Endodermal cell (in vitro differentiated cells): ENCODE data around the gene NF1. TPM values are rescaled to one million over a fixed set of nuclear protein-coding genes. Genes with fewer than 3 reads are reported as not detected.

Experiments
- DNase-seq: peaks from one replicate; pipeline ENCODE4 v3.0.0-alpha.2; 2017
- H3K27ac ChIP-seq: 2 replicates; pipeline ENCODE4 v1.5.1; 2013; ENCODE audit warnings: mild to moderate bottlenecking, low read depth, low read length, moderate library complexity
- H3K27me3 ChIP-seq: 2 replicates; pipeline ENCODE4 v1.6.1; 2013; ENCODE audit warnings: mild to moderate bottlenecking, low read length, moderate library complexity; ENCODE audit not compliant: insufficient read depth, control insufficient read depth, poor library complexity, severe bottlenecking
- H3K36me3 ChIP-seq: 2 replicates; pipeline ENCODE4 v1.7.0; 2013; ENCODE audit warnings: mild to moderate bottlenecking, low read length, moderate library complexity; ENCODE audit not compliant: control insufficient read depth, insufficient read depth
- H3K4me1 ChIP-seq: one replicate; pipeline ENCODE4 v1.7.0; 2013; ENCODE audit warnings: low read length; ENCODE audit not compliant: control insufficient read depth, insufficient read depth
- H3K4me3 ChIP-seq: 2 replicates; pipeline ENCODE4 v1.5.1; 2013; ENCODE audit warnings: mild to moderate bottlenecking, low read length, moderate library complexity
- H3K9ac ChIP-seq: 2 replicates; pipeline ENCODE4 v1.6.1; 2013; ENCODE audit warnings: mild to moderate bottlenecking, low read length, moderate library complexity; ENCODE audit not compliant: poor library complexity, severe bottlenecking; ENCODE audit errors: extremely low read depth
- H3K9me3 ChIP-seq: 2 replicates; pipeline ENCODE4 v1.6.1; 2013; ENCODE audit warnings: mild to moderate bottlenecking, low read length, moderate library complexity; ENCODE audit not compliant: control insufficient read depth
- H3K27ac Mint-ChIP-seq: 2 replicates; pipeline ENCODE4 v1.8.0; 2020; ENCODE audit warnings: mixed read lengths
- H3K27me3 Mint-ChIP-seq: 2 replicates; pipeline ENCODE4 v1.8.0; 2021; ENCODE audit warnings: mild to moderate bottlenecking, mixed read lengths; ENCODE audit not compliant: insufficient read depth
- H3K36me3 Mint-ChIP-seq: 2 replicates; pipeline ENCODE4 v1.8.0; 2020; ENCODE audit warnings: low read depth, mixed read lengths
- H3K4me1 Mint-ChIP-seq: 2 replicates; pipeline ENCODE4 v1.8.0; 2020; ENCODE audit warnings: mixed read lengths
- H3K4me3 Mint-ChIP-seq: 2 replicates; pipeline ENCODE4 v1.8.0; 2020; ENCODE audit warnings: mild to moderate bottlenecking, moderate library complexity, mixed read lengths
- H3K9me3 Mint-ChIP-seq: 2 replicates; pipeline ENCODE4 v1.8.0; 2020; ENCODE audit warnings: mild to moderate bottlenecking, mixed read lengths
- CTCF ChIP-seq: fragments of 200-600 bp; sonication (generic); conservative IDR thresholded peaks from 2 replicates; pipeline ENCODE4 v1.5.0; 2021; ENCODE audit warnings: antibody characterized with exemption, mild to moderate bottlenecking
- WGBS, 2 experiments: methylation state at CpG; one replicate each; pipeline versions ENCODE4 v1.1.5 to v1.1.7; 2013; ENCODE audit warnings: missing lambda C conversion rate in 2 of 2, mixed read lengths in 1 of 2; ENCODE audit not compliant: insufficient coverage in 1 of 2, insufficient read length in 1 of 2; 5-methylcytosine and 5-hydroxymethylcytosine counted together
- total RNA-seq, 2 donors: library from RNA; stranded (reverse); fragmentation: NEBNext Ultra II Directional in 1 of 2; extraction: Animal tissue kit (Norgen Biotek cat#: 25700) in 1 of 2; gene quantifications; 2 replicates in 1 of 2; 3 replicates in 1 of 2; pipeline ENCODE4 v1.2.1, GENCODE V29; 2021

The NF1 gene
- total RNA-seq, 2 donors from 2014 or later, result 61.9 to 69.3 TPM

- Histone ChIP-seq H3K4me1 (no peaks in the 10 kb centered on the region), H3K9me3 (no peaks in the 10 kb centered on the region), H3K27me3 (no peaks in the 10 kb centered on the region), H3K36me3 (no peaks in the 10 kb centered on the region), H3K4me3 (no peak overlapping the region), H3K9ac (no peak overlapping the region), H3K27ac (no peak overlapping the region)
- H3K4me3 Mint-ChIP-seq, result no peak overlapping the region
- TF ChIP-seq CTCF, result peak; percentile 89
- H3K27me3 Mint-ChIP-seq, result no peaks in the 10 kb centered on the region
- H3K9me3 Mint-ChIP-seq, result no peaks in the 10 kb centered on the region
- H3K27ac Mint-ChIP-seq, result no peak overlapping the region
- WGBS, 2 experiments, result 64 to 72% methylated on average over 3 to 4 of the region's 4 CpGs
- peaks cover 4% of the 10 kb centered on the region for H3K4me1 Mint-ChIP-seq
- DNase-seq, result peak; percentile 93
- no peaks in the 10 kb centered on the region for H3K36me3 Mint-ChIP-seq
These were observed 26.5 kb upstream of the NF1 start for GRCh38 chr17:31068291-31068690.

GRCh38 chr17:31072186-31072585 is 22.6 kb upstream of the NF1 start:
- peaks cover 16% of the 10 kb centered on the region for H3K4me1 Mint-ChIP-seq

GRCh38 chr17:31073411-31073810 is 21.4 kb upstream of the NF1 start:
- Histone ChIP-seq H3K9me3 (no peaks in the 10 kb centered on the region), H3K27me3 (no peaks in the 10 kb centered on the region), H3K9ac (no peak overlapping the region), H3K27ac (no peak overlapping the region), H3K4me3 (no peak overlapping the region), H3K4me1 (no peaks in the 10 kb centered on the region), H3K36me3 (no peaks in the 10 kb centered on the region)
- 81 to 90% methylated on average over 3 to 4 of the region's 4 CpGs for WGBS, 2 experiments
- H3K4me1 Mint-ChIP-seq, result peaks cover 16% of the 10 kb centered on the region
- no peak for DNase-seq
- no peaks in the 10 kb centered on the region for H3K36me3 Mint-ChIP-seq
- no peak overlapping the region for H3K27ac Mint-ChIP-seq
- H3K9me3 Mint-ChIP-seq, result no peaks in the 10 kb centered on the region
- no peak for TF ChIP-seq CTCF
- H3K4me3 Mint-ChIP-seq, result no peak overlapping the region
- H3K27me3 Mint-ChIP-seq, result no peaks in the 10 kb centered on the region

More at GRCh38 chr17:31072186-31072585, 22.6 kb upstream of the NF1 start:
- H3K27ac Mint-ChIP-seq, result no peak overlapping the region
- H3K27me3 Mint-ChIP-seq, result no peaks in the 10 kb centered on the region
- no peak for DNase-seq
- Histone ChIP-seq H3K27me3 (no peaks in the 10 kb centered on the region), H3K9me3 (no peaks in the 10 kb centered on the region), H3K4me3 (no peak overlapping the region), H3K27ac (no peak overlapping the region), H3K4me1 (no peaks in the 10 kb centered on the region), H3K9ac (no peak overlapping the region), H3K36me3 (no peaks in the 10 kb centered on the region)
- TF ChIP-seq CTCF, result no peak
- no peaks in the 10 kb centered on the region for H3K36me3 Mint-ChIP-seq
- no peaks in the 10 kb centered on the region for H3K9me3 Mint-ChIP-seq
- H3K4me3 Mint-ChIP-seq, result no peak overlapping the region
